GM13976 (cell line): ENCODE measurements around the gene MESP1.
A peak's percentile ranks its signal among the peaks of the same experiment; 100 is the strongest.

Source experiments
- DNase-seq: peaks from one replicate; pipeline ENCODE4 v3.0.0; 2012; ENCODE audit warnings: low spot score
- CTCF ChIP-seq: IDR thresholded peaks from 2 replicates; pipeline ENCODE4 v1.5.1; 2012; ENCODE audit warnings: borderline replicate concordance, mild to moderate bottlenecking; ENCODE audit not compliant: insufficient read depth; ENCODE audit errors: extremely low read depth, missing control alignments, control extremely low read depth
- in situ Hi-C: fragments of 300-500 bp; cut with MboI; formaldehyde crosslinking; loops from one replicate; pipeline ENCODE4 v1.12.0; 2022; ENCODE audit warnings: low sequenced_read_pairs, mixed read lengths, inconsistent platforms; ENCODE audit not compliant: unreplicated experiment

The MESP1 gene

GRCh38 chr15:89781055-89781454 is 30.0 kb upstream of the MESP1 start:
- in situ Hi-C loops: no loop called here
- no peak for DNase-seq
- no peak for TF ChIP-seq CTCF

DNA sequence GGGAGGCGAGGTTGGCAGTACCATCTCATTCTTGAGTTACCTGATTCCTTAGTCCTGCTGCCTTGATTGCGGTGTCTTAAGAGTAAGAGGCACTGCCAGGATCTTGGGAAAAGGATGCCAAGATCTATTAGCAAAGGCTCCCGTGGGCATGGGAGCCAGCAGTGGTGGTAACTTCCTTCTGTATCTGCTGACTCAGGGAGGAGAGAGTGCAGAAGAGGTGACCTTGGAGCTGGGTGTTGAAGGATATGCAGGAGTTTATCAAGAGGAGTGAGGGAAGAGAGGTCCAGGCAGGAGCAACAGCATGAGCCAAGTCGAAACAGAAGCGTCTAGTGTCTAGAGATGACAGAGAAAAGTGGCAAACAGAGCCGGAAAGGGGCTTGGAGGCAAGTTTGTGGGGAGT is 29.6 kb upstream of the MESP1 start:
- no peak for DNase-seq
- TF ChIP-seq CTCF: no peak

GRCh38 chr15:89778861-89779260 is 27.8 kb upstream of the MESP1 start:
- TF ChIP-seq CTCF: no peak
- no peak for DNase-seq
- in situ Hi-C loops: no loop called here

More for the DNA sequence above, 29.6 kb upstream of the MESP1 start:
- in situ Hi-C loops: no loop called here

GRCh38 chr15:89777782-89778380 is 26.8 kb upstream of the MESP1 start:
- no peak for TF ChIP-seq CTCF
- in situ Hi-C loops: no loop called here
- DNase-seq: no peak

DNA sequence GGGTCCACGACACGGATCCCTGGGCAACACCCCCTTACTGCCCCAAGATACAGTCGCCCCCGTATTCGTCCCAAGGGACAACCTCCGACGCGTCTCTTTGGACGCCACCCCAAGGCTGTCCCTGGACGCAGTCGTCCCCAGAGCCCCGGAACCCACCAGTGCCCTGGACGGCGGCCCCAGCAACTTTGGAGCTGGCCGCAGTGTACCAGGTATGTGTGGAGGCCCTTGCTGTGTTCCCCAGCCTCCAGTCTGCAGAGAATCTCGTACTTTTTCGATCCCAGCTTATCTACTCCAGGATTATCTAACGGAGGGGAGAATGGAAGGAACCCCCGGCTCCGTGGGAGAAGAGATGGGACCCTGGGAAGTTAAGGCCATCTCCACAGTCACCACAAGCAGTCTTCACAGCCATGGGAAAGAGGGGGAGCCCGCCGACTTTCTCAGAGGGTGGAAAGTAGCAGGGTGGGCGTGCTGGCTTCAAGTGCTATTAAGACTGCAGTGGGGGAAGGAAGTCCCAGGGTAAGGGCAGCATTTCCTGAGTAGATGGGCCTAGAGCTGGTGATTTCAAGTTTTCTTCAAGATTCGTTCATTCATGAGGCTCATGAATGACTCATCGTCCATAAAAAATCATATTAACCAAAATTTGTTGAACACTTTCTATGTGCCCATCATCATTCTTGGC is 26.2 kb upstream of the MESP1 start:
- in situ Hi-C loops: no loop called here
- TF ChIP-seq CTCF: no peak
- DNase-seq: no peak

- peak; percentile 92 for DNase-seq
- no peak for TF ChIP-seq CTCF
- in situ Hi-C loops: no loop called here
Observed at GRCh38 chr15:89776274-89777072, 25.4 kb upstream of the MESP1 start, which contains the start of gene MESP2. Gene MESP2, plus strand, starts transcription at chr15:89776332. Its CDS starts 26 bp downstream, at chr15:89776358.
